K562 (cell line): ENCODE results near the gene KLHL18. TPM values are rescaled to one million over a fixed set of nuclear protein-coding genes. Genes with fewer than 3 reads are reported as not detected.

Experiments used
- CBX8 ChIP-seq: fragments of 200-600 bp; sonication (generic); IDR thresholded peaks from 2 replicates; pipeline ENCODE4 v1.6.1; 2012; ENCODE audit warnings: borderline replicate concordance, mixed run types, low read depth, mild to moderate bottlenecking, moderate library complexity, mixed read lengths, low read length, control low read depth, inconsistent platforms; ENCODE audit not compliant: poor library complexity, severe bottlenecking; ENCODE audit errors: extremely low read depth
- RB1 ChIP-seq: fragments of 450-650 bp; IDR thresholded peaks from 2 replicates; pipeline ENCODE4 v1.6.1; 2017; ENCODE audit warnings: low read depth, mild to moderate bottlenecking
- SREBF2 ChIP-seq: sonication (generic); formaldehyde crosslinking; IDR thresholded peaks from 2 replicates; pipeline ENCODE4 v1.4.0; 2020; ENCODE audit warnings: mild to moderate bottlenecking, missing genetic modification reagents
- ZKSCAN3 ChIP-seq: fragments of 250-450 bp; sonication (Bioruptor Pico); IDR thresholded peaks from 2 replicates; pipeline ENCODE4 v1.4.0; 2020
- ZNF586 ChIP-seq: fragments of 450-650 bp; formaldehyde crosslinking; conservative IDR thresholded peaks from 2 replicates; pipeline ENCODE4 v1.4.0; 2020; ENCODE audit warnings: mild to moderate bottlenecking, moderate library complexity
- polyA plus RNA-seq, 8 experiments: library from polyadenylated mRNA; depleted of rRNA in 4 of 8; stranded (reverse) in 5 of 8; unstranded in 3 of 8; fragments of >200 nt; fragmentation: Nextera tagmentation in 2 of 8; fragmentation: Illumina TruSeq in 1 of 8; extraction: Ambion mirVana in 2 of 8; extraction: Trizol in 1 of 8; gene quantifications; 2 replicates each; pipeline versions ENCODE4 v1.2.1 to v1.2.3, GENCODE V29; 2011 to 2014; ENCODE audit warnings: inconsistent platforms in 1 of 8, missing spikeins in 1 of 8
- total RNA-seq, 7 experiments: library from RNA; depleted of rRNA in 6 of 7; stranded (reverse); fragments of >200 nt in 6 of 7; fragmentation: Illumina TruSeq in 2 of 7; extraction: Trizol in 2 of 7; gene quantifications; 2 replicates each; pipeline versions ENCODE4 v1.2.1 to v1.2.3, GENCODE V29; 2011 to 2021; ENCODE audit warnings: low replicate concordance in 1 of 7
- TF ChIP-seq, protein P1 (sequence below): fragments of 450-650 bp; IDR thresholded peaks from 2 replicates; pipeline ENCODE4 v1.6.1; 2016; ENCODE audit warnings: mild to moderate bottlenecking, moderate library complexity
- TF ChIP-seq, protein P2 (sequence below): IDR thresholded peaks from 3 replicates; pipeline ENCODE4 v1.6.1; 2011; ENCODE audit warnings: borderline replicate concordance, mild to moderate bottlenecking, moderate library complexity; ENCODE audit not compliant: insufficient read length; ENCODE audit errors: extremely low read depth

Gene KLHL18
- total and polyA plus RNA-seq, 9 of the 15 experiments (the other 6 are each of a cell fraction or from before 2014, with no cell fraction given): 26.7 to 97.5 (median 48.7) TPM

DNA sequence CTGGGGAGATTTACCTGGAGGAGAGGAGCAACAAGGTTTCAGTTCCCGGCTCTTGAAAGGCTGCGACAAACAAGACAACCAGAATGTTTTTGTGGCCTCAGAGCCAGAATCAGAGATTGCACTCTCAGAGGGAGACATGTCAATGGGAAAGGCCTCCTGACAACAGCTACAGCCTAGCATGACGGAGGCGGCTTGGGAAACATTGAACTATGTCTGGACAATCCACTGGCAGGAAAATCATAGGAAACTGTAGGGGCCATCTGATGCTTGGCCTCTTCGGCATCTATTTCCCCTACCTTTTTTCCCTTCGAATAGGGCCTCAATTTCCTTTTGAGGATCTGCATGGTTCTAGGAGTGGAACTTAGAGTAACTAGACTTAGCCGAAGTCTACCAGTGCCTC, 84.9 kb downstream of the KLHL18 start (continued):
- TF ChIP-seq, protein P1, sequence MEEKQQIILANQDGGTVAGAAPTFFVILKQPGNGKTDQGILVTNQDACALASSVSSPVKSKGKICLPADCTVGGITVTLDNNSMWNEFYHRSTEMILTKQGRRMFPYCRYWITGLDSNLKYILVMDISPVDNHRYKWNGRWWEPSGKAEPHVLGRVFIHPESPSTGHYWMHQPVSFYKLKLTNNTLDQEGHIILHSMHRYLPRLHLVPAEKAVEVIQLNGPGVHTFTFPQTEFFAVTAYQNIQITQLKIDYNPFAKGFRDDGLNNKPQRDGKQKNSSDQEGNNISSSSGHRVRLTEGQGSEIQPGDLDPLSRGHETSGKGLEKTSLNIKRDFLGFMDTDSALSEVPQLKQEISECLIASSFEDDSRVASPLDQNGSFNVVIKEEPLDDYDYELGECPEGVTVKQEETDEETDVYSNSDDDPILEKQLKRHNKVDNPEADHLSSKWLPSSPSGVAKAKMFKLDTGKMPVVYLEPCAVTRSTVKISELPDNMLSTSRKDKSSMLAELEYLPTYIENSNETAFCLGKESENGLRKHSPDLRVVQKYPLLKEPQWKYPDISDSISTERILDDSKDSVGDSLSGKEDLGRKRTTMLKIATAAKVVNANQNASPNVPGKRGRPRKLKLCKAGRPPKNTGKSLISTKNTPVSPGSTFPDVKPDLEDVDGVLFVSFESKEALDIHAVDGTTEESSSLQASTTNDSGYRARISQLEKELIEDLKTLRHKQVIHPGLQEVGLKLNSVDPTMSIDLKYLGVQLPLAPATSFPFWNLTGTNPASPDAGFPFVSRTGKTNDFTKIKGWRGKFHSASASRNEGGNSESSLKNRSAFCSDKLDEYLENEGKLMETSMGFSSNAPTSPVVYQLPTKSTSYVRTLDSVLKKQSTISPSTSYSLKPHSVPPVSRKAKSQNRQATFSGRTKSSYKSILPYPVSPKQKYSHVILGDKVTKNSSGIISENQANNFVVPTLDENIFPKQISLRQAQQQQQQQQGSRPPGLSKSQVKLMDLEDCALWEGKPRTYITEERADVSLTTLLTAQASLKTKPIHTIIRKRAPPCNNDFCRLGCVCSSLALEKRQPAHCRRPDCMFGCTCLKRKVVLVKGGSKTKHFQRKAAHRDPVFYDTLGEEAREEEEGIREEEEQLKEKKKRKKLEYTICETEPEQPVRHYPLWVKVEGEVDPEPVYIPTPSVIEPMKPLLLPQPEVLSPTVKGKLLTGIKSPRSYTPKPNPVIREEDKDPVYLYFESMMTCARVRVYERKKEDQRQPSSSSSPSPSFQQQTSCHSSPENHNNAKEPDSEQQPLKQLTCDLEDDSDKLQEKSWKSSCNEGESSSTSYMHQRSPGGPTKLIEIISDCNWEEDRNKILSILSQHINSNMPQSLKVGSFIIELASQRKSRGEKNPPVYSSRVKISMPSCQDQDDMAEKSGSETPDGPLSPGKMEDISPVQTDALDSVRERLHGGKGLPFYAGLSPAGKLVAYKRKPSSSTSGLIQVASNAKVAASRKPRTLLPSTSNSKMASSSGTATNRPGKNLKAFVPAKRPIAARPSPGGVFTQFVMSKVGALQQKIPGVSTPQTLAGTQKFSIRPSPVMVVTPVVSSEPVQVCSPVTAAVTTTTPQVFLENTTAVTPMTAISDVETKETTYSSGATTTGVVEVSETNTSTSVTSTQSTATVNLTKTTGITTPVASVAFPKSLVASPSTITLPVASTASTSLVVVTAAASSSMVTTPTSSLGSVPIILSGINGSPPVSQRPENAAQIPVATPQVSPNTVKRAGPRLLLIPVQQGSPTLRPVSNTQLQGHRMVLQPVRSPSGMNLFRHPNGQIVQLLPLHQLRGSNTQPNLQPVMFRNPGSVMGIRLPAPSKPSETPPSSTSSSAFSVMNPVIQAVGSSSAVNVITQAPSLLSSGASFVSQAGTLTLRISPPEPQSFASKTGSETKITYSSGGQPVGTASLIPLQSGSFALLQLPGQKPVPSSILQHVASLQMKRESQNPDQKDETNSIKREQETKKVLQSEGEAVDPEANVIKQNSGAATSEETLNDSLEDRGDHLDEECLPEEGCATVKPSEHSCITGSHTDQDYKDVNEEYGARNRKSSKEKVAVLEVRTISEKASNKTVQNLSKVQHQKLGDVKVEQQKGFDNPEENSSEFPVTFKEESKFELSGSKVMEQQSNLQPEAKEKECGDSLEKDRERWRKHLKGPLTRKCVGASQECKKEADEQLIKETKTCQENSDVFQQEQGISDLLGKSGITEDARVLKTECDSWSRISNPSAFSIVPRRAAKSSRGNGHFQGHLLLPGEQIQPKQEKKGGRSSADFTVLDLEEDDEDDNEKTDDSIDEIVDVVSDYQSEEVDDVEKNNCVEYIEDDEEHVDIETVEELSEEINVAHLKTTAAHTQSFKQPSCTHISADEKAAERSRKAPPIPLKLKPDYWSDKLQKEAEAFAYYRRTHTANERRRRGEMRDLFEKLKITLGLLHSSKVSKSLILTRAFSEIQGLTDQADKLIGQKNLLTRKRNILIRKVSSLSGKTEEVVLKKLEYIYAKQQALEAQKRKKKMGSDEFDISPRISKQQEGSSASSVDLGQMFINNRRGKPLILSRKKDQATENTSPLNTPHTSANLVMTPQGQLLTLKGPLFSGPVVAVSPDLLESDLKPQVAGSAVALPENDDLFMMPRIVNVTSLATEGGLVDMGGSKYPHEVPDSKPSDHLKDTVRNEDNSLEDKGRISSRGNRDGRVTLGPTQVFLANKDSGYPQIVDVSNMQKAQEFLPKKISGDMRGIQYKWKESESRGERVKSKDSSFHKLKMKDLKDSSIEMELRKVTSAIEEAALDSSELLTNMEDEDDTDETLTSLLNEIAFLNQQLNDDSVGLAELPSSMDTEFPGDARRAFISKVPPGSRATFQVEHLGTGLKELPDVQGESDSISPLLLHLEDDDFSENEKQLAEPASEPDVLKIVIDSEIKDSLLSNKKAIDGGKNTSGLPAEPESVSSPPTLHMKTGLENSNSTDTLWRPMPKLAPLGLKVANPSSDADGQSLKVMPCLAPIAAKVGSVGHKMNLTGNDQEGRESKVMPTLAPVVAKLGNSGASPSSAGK: no peak
- TF ChIP-seq RB1 (no peak), ZKSCAN3 (CRISPR knock-in tag) (no peak), CBX8 (no peak), ZNF586 (CRISPR knock-in tag) (no peak), SREBF2 (CRISPR knock-in tag) (no peak)
- TF ChIP-seq, protein P2, sequence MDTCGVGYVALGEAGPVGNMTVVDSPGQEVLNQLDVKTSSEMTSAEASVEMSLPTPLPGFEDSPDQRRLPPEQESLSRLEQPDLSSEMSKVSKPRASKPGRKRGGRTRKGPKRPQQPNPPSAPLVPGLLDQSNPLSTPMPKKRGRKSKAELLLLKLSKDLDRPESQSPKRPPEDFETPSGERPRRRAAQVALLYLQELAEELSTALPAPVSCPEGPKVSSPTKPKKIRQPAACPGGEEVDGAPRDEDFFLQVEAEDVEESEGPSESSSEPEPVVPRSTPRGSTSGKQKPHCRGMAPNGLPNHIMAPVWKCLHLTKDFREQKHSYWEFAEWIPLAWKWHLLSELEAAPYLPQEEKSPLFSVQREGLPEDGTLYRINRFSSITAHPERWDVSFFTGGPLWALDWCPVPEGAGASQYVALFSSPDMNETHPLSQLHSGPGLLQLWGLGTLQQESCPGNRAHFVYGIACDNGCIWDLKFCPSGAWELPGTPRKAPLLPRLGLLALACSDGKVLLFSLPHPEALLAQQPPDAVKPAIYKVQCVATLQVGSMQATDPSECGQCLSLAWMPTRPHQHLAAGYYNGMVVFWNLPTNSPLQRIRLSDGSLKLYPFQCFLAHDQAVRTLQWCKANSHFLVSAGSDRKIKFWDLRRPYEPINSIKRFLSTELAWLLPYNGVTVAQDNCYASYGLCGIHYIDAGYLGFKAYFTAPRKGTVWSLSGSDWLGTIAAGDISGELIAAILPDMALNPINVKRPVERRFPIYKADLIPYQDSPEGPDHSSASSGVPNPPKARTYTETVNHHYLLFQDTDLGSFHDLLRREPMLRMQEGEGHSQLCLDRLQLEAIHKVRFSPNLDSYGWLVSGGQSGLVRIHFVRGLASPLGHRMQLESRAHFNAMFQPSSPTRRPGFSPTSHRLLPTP: no peak
- TF ChIP-seq, all 486 proteins: peak for 0
